Lower leg skin (tissue), 3 donors: ENCODE measurements around the gene AVP.

ENCODE experiments used
- POLR2A ChIP-seq, 2 donors: fragments of 450-650 bp; IDR thresholded peaks; one replicate each; pipeline ENCODE4 v1.6.1; 2016 to 2017; ENCODE audit warnings: antibody characterized with exemption in 2 of 2, mild to moderate bottlenecking in 1 of 2, moderate library complexity in 1 of 2
- TF ChIP-seq, protein P1 (sequence below), 3 donors: fragments of 450-650 bp; IDR thresholded peaks; one replicate each; pipeline ENCODE4 v1.5.1; 2016; ENCODE audit warnings: antibody characterized with exemption in 3 of 3, mild to moderate bottlenecking in 3 of 3, moderate library complexity in 2 of 3

DNA sequence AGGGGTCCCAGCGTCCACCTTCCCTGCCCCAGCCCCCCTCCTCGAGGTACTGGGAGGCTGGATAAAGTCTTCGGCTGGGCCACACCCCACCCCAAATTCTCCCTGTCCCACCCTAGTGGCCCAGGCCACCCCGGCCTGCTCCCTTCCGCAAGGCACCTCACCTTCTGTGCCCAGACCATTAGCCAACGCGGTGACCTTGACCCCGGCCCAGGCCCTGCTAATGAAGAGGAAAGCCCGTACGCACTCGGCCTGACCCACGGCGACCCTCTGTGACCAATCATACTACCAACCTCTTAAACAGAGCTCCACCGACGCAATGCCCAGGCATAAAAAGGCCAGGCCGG is 13.3 kb downstream of the AVP start:
- no peak for TF ChIP-seq POLR2A (IDR thresholded peaks at IDR 0.05)
- TF ChIP-seq, protein P1, sequence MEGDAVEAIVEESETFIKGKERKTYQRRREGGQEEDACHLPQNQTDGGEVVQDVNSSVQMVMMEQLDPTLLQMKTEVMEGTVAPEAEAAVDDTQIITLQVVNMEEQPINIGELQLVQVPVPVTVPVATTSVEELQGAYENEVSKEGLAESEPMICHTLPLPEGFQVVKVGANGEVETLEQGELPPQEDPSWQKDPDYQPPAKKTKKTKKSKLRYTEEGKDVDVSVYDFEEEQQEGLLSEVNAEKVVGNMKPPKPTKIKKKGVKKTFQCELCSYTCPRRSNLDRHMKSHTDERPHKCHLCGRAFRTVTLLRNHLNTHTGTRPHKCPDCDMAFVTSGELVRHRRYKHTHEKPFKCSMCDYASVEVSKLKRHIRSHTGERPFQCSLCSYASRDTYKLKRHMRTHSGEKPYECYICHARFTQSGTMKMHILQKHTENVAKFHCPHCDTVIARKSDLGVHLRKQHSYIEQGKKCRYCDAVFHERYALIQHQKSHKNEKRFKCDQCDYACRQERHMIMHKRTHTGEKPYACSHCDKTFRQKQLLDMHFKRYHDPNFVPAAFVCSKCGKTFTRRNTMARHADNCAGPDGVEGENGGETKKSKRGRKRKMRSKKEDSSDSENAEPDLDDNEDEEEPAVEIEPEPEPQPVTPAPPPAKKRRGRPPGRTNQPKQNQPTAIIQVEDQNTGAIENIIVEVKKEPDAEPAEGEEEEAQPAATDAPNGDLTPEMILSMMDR (IDR thresholded peaks at IDR 0.05) = no peak
